GM12873 (cell line): ENCODE data around the gene CDK4.

Experiments used
- TF ChIP-seq, protein P1 (sequence below): IDR thresholded peaks from 2 replicates; pipeline ENCODE4 v1.5.1; 2012; ENCODE audit warnings: low read depth, mild to moderate bottlenecking, moderate library complexity, low read length, control low read depth; ENCODE audit not compliant: insufficient read depth; ENCODE audit errors: missing control alignments

The CDK4 gene

DNA sequence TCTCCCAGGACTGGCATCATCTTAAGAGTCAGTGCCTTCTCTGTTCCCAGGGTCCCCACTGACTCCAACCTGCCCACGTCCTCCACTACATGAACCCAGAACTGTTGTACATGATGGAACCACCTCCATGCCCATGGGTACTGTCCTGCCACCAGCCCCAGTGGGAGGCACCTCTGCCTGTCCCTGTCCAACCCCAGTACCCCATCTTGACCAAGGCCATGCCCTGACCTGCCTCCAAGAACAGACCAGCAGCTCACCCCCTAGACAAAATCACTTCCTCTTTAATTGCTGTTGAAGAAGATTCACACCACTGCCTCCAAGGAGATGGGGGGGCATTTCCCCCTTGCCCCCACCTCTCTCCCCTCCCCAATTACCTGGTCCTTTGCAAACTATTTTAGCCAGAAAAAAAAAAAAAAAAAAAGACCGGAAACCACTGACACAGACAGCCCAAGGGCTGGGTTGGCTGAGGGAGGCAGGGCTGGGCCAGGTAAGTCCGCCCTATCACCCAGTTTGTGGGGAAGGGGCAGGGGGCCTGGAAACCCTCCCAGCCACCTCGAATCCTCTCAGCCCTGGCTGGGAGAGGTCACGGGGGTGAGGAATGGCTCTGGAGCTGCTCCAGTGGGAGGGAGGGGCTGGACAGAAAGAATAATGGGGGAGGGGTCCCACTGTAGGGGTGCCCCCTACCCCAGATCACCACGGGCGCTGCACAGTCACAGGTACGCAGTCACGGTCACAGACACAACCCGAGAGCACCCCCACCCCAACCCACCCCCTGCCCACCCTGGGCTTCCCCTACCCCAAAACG, 27.0 kb downstream of the CDK4 start:
- TF ChIP-seq, protein P1, sequence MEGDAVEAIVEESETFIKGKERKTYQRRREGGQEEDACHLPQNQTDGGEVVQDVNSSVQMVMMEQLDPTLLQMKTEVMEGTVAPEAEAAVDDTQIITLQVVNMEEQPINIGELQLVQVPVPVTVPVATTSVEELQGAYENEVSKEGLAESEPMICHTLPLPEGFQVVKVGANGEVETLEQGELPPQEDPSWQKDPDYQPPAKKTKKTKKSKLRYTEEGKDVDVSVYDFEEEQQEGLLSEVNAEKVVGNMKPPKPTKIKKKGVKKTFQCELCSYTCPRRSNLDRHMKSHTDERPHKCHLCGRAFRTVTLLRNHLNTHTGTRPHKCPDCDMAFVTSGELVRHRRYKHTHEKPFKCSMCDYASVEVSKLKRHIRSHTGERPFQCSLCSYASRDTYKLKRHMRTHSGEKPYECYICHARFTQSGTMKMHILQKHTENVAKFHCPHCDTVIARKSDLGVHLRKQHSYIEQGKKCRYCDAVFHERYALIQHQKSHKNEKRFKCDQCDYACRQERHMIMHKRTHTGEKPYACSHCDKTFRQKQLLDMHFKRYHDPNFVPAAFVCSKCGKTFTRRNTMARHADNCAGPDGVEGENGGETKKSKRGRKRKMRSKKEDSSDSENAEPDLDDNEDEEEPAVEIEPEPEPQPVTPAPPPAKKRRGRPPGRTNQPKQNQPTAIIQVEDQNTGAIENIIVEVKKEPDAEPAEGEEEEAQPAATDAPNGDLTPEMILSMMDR = no peak

DNA sequence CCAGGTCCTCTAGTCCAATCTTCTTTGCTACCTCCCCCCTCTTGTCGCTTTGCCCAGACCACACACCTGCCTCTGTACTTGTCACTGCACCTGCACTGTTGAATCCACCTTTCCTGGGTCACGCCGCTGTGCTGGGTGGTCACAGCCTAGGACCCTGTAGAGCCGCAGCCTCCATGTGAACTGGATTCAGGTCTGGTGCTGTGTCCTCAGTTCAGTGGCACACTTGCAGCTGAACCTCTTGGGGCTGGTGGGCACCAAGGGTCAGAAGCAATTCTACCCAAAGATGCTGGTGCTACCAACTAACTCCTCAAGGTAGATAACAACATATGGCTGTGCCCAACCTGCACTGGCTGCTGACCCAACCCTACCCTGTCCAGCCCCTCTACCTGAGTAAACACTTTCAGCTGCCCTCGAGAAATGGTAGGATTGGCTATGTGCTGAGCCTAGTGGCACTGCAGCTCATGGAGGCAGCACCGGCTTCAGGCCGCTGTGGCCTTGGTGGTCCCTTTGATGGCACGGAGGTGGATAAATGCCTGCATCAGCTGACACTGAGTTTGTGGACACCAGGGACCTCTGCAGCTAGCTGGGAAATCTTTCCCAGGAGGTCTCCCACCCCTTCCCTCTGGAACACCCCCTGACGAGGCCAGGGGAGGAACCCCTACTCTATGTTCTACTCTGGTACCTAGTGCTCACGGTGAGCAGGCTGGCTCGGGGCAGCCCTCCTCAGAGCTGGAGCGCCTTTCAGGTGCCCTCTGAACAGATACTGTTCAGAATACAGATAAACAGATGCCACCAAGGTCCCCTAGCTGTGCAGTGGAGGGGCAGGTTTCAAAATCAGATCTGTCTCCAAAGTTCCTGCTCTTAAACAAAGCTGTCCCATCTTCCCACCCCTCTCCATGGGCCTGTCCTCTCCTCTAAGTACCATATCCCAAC, 27.8 kb downstream of the CDK4 start:
- TF ChIP-seq, protein P1 = no peak

DNA sequence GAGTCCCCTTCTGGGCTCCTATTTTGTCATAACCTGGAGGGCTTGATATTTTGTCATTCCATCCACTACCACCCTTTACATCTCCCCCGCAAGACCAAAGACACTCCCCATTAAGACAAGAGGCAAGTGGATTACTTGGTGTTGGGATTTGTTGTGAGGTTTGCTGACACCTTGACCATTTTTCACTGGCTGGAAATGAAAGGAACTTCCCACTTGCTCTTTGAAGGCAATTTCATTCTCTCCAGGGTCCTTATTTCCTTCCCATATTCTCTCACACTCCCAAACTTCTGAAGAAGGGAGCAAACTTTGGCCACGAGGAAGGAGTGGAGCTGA, 28.5 kb downstream of the CDK4 start:
- TF ChIP-seq, protein P1 = no peak

DNA sequence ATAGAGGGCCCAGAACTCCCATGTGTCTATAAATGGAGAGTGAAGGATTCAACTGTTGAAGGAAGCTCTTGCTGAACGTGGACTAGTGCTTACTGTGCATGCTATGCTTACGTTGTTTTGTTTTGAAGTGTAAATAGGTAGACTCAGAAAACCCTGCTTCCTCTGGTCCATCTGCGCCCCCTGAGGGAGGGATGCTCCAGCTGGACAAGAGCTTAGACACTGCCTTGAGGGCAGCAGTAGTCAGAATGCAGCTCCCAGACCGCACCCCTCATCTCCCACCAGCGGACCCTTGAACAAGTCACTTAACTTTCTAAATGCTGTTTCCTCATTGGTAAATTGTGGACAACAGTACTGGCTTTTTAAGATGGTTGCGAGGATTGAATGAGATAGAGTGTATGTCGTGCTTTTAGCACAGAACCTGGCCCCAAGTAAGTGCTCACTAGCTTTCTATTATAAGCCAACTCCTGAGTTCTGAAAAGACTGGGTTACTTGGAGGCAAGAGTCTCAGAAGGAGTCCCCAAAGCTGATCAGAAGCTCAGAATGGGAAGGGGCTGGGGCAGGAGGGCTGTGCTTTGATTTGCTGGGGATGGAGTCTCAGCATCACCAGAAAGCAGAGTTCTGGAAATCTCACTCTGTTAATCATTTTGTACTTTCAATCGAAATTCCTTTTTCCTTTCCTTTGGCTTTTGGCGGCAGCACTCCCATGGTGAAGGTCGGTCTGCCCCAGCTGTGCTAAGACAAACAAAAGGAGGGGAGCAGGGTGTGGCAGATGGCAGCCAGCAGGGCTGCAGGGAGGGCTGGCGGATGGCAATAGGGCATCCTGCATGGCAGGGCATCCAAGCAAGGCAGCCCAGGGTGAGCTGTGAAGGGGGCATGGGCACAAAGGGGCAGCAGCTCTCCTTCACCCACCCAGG, 29.1 kb downstream of the CDK4 start:
- TF ChIP-seq, protein P1 = no peak

DNA sequence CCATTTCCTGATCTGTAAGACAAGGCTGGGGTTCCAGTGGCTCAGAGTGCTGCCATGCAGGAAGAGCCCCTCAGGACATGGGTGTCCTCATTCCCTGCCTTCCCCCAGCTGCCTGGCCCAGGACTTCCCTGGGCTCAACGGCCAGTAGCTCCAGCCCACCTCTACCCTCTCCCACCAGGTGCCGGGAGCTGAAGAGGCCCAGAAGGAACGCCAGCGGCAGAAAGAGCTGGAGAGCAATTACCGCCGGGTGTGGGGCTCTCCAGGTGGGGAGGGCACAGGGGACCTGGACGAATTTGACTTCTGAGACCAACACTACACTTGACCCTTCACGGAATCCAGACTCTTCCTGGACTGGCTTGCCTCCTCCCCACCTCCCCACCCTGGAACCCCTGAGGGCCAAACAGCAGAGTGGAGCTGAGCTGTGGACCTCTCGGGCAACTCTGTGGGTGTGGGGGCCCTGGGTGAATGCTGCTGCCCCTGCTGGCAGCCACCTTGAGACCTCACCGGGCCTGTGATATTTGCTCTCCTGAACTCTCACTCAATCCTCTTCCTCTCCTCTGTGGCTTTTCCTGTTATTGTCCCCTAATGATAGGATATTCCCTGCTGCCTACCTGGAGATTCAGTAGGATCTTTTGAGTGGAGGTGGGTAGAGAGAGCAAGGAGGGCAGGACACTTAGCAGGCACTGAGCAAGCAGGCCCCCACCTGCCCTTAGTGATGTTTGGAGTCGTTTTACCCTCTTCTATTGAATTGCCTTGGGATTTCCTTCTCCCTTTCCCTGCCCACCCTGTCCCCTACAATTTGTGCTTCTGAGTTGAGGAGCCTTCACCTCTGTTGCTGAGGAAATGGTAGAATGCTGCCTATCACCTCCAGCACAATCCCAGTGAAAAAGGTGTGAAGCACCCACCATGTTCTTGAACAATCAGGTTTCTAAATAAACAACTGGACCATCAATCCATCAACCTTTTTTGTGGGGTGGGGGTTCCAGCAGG, 31.2 kb downstream of the CDK4 start:
- TF ChIP-seq, protein P1 = no peak

DNA sequence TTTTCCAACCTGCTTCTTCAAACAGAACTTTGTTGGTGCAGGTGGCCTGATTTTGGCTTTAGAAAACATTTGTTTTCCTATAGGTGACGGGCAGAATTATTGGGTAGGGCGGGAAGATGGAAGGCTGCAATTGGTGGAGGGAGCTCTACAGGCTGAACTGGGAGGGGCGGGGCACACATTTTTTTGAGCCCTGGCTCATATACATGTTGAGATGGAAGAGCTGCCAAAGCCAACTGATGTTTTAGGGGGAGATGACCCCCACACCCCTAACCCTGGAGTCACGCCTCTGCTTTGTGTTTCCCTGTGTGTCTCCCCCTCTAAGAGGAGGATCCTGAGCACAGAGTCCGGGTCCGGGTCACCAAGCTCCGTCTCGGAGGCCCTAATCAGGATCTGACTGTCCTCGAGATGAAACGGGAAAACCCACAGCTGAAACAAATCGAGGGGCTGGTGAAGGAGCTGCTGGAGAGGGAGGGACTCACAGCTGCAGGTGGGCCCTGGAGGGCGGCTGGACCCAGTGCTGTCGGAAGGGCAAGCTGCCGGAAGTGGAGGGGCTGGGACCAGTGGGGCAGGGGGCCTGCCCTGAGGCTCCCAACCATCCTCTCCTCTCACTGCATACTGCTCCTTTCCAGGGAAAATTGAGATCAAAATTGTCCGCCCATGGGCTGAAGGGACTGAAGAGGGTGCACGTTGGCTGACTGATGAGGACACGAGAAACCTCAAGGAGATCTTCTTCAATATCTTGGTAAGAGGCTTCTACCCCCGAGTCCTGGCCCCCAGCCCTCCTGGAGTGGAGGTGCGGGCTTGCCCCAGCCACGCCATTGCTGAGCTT, 32.1 kb downstream of the CDK4 start:
- TF ChIP-seq, protein P1 = no peak
